ENCODE measurements around the gene KIAA1549. TPM values are rescaled to one million over a fixed set of nuclear protein-coding genes. Genes with fewer than 3 reads are reported as not detected.
"Not testable (repeated sequence)": the region's sequence is repeated elsewhere in the genome, so short reads cannot be mapped to it uniquely, and the experiment has no call there.

Gene KIAA1549
- 1 to 10 TPM; 1.3 to 5.0 (median 4.0) TPM for total RNA-seq
- 1 to 10 TPM; 1.2 to 2.5 TPM for polyA plus RNA-seq
- long read RNA-seq, donor 1, partial matches to known transcripts = 1 of 5 reads
- long read RNA-seq, donor 1, other reads (novel, unspliced or antisense) = 4 of 5 reads
- long read RNA-seq, donor 2 = 0 reads
- long read RNA-seq, donor 3, partial matches to known transcripts = 2 of 3 reads
- long read RNA-seq, donor 3, other reads (novel, unspliced or antisense) = 1 of 3 reads

DNA sequence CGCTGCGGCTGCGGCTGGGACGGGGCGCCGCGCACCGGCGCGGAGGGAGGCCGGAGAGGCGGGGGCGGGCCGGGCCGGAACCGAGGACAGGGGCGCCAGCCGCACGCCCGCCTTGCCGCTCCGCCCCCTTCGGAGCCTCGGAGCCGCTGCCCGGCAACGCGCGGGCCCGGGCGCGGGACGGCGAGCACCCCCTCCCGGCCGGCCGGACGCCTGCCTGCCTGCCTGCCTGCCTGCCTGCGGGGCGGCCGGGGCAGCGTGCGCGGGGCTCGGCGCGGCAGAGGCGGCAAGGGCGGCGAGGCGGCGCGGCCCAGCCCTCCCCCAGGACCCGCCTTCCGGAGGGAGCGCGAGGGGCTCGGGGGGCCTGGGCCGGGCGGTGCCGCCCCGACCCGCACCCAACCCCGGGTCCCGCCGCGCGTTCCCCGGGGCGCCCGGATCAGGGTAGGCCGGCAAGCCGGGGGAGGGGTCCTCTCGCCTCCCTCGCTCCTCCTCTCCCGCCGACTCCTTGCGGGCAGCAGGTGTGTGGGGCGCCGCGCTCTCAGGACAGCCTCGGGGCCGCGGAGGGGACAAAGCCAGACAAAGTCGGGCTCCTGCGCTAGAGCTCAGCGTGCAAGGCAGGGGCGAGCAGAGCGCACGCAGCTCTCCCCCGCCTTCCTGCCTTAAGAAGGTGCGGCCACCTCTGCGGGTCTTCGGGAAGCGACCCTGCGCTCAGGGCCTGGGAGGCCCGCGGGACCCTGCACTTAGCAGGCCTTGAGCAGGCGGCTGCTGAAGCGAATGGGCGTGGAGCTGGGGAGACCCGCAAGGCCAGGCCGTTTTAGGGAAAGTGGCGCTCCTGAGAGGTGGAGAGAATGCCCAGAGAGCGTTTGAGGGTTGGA, at the start of gene KIAA1549:
TSS of gene KIAA1549 (minus strand) at position 58 of the 872 bp plus-strand sequence. CDS start 120 bp downstream, outside the sequence.
- peaks cover 2% of the 10 kb centered on the region for H3K4me1 ChIP-seq (ENCODE audit: insufficient read depth)
- WGBS, 3 donors = 1 to 2% (median 2%) methylated on average over 45 to 105 of the region's 105 CpGs
- TF ChIP-seq, protein P1, sequence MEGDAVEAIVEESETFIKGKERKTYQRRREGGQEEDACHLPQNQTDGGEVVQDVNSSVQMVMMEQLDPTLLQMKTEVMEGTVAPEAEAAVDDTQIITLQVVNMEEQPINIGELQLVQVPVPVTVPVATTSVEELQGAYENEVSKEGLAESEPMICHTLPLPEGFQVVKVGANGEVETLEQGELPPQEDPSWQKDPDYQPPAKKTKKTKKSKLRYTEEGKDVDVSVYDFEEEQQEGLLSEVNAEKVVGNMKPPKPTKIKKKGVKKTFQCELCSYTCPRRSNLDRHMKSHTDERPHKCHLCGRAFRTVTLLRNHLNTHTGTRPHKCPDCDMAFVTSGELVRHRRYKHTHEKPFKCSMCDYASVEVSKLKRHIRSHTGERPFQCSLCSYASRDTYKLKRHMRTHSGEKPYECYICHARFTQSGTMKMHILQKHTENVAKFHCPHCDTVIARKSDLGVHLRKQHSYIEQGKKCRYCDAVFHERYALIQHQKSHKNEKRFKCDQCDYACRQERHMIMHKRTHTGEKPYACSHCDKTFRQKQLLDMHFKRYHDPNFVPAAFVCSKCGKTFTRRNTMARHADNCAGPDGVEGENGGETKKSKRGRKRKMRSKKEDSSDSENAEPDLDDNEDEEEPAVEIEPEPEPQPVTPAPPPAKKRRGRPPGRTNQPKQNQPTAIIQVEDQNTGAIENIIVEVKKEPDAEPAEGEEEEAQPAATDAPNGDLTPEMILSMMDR (IDR thresholded peaks at IDR 0.05) = peak in 2 of 3 donors; percentile 25 to 34
- TF ChIP-seq POLR2A (IDR thresholded peaks at IDR 0.05) = no peak
- peak; percentile 58 to 80 (median 71) for DNase-seq
- no peaks in the 10 kb centered on the region for H3K36me3 ChIP-seq
- H3K9me3 ChIP-seq = no peaks in the 10 kb centered on the region
- H3K27me3 ChIP-seq = no peaks in the 10 kb centered on the region
- peak within 1 kb of the TSS; percentile 39 to 76 for H3K27ac ChIP-seq
- intact Hi-C loops (cut with DNase I) = no loop called here
- peak within 1 kb of the TSS; percentile 43 for H3K4me3 ChIP-seq

DNA sequence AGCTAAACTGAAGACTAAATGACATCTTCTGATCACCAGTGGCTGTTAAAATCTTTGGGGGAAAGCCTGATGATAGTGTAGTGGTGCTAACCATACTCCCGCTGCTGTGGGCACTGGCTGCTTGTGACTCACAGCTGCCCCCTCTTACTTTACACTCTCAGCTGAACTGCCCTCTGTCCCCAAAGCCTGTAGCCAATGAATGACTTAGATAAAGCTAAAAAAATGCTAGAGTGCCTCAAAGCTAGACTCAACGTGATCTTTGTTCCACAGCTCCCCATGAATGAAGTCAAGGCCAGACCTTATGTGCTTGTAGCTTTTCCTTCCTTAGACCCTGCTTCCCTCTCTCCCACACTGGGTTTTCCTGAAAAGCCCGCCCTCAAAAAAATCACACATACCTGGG, 48.2 kb upstream of the KIAA1549 start:
- H3K4me1 ChIP-seq (ENCODE audit: insufficient read depth) = no peaks in the 10 kb centered on the region
- no peaks in the 10 kb centered on the region for H3K36me3 ChIP-seq
- no peak for DNase-seq
- H3K27ac ChIP-seq = no peak overlapping the region
- intact Hi-C loops (cut with DNase I) = no loop called here
- WGBS, 3 donors = 80 to 90% (median 84%) methylated on average over 3 of the region's 3 CpGs
- no peak overlapping the region for H3K4me3 ChIP-seq
- H3K9me3 ChIP-seq = no peaks in the 10 kb centered on the region
- TF ChIP-seq POLR2A (IDR thresholded peaks at IDR 0.05) (no peak), EP300 (IDR thresholded peaks at IDR 0.05) (no peak)
- TF ChIP-seq, protein P1 (IDR thresholded peaks at IDR 0.05) = no peak
- no peaks in the 10 kb centered on the region for H3K27me3 ChIP-seq

DNA sequence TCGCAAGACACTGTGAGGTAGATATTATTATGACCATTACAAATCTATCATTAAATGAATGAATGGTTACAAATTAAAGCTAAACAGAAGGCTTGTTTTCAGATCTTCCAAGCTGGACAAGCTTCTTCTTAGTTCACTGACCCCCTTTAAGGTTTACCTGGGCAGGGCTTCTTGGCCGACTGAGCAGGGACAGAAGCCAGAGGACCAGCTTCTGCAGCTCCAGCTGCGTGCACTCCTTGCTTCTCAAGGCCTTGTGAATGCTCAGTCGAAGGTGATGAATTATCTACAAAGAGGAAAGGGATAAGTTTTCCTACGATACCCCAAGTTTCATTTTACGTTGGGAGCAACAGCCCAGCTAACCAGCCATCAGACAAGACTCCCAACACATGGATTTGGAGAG, 45.4 kb upstream of the KIAA1549 start:
- intact Hi-C loops (cut with DNase I) = no loop called here
- Histone ChIP-seq H3K36me3 (no peaks in the 10 kb centered on the region), H3K27ac (no peak overlapping the region), H3K27me3 (no peaks in the 10 kb centered on the region), H3K9me3 (no peaks in the 10 kb centered on the region), H3K4me3 (no peak overlapping the region), H3K4me1 (ENCODE audit: insufficient read depth) (peaks cover 3% of the 10 kb centered on the region)
- no peak for DNase-seq
- WGBS, 3 donors = 56 to 80% (median 60%) methylated on average over 6 of the region's 6 CpGs
- TF ChIP-seq POLR2A (IDR thresholded peaks at IDR 0.05) = no peak
- no peak for TF ChIP-seq EP300 (IDR thresholded peaks at IDR 0.05)
- TF ChIP-seq, protein P1 (IDR thresholded peaks at IDR 0.05) = no peak

DNA sequence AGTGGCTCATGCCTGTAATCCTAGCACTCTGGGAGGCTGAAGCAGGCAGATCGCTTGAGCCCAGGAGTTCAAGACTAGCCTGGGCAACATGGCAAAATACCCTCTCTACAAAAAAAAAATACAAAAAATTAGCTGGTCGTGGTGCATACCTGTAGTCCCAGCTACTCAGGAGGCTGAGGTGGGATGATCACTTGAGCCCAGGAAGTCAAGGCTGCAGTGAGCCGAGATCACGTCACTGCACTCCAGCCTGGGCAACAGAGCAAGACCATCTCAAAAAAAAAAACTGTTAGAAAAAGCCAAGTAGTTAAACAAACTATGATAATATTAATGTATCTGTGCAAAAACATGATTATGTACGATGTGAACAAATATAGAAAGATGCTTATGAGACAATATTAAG, 44.7 kb upstream of the KIAA1549 start:
- DNase-seq; H3K27ac ChIP-seq; H3K9me3 ChIP-seq; H3K4me3 ChIP-seq; H3K27me3 ChIP-seq; H3K4me1 ChIP-seq (ENCODE audit: insufficient read depth); intact Hi-C loops (cut with DNase I); H3K36me3 ChIP-seq: not testable (repeated sequence)
- WGBS, 3 donors = 74 to 84% (median 84%) methylated on average over 5 of the region's 5 CpGs

DNA sequence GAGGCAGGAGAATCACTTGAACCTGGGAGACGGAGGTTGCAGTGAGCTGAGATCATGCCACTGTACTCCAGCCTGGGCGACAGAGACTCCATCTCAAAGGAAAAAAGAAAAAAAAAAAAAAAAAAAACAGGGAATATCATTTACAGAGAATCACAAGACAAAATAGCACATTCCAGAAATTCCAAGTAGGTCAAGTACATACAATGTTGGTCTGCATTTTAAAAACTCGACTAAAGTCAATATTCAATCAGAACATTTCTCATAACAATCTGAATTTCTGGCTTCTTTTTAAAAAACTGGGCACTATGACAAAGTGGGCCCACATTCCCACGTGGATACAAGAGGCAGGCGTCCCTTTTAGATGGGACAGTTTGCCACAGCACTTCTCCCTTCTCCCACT, 41.9 kb upstream of the KIAA1549 start:
- Histone ChIP-seq H3K27ac (no peak overlapping the region), H3K4me1 (ENCODE audit: insufficient read depth) (peaks cover 3% of the 10 kb centered on the region), H3K27me3 (no peaks in the 10 kb centered on the region), H3K9me3 (no peaks in the 10 kb centered on the region), H3K4me3 (no peak overlapping the region), H3K36me3 (no peaks in the 10 kb centered on the region)
- intact Hi-C loops (cut with DNase I) = no loop called here
- TF ChIP-seq POLR2A (IDR thresholded peaks at IDR 0.05) = no peak
- no peak for TF ChIP-seq EP300 (IDR thresholded peaks at IDR 0.05)
- TF ChIP-seq, protein P1 (IDR thresholded peaks at IDR 0.05) = no peak
- WGBS, 3 donors = 16 to 34% (median 16%) methylated on average over 5 of the region's 5 CpGs
- no peak for DNase-seq

Data from ovary (tissue), 10 donors.